Sigmoid colon (tissue), 7 donors: Measurements from ENCODE around the gene STPG1. TPM values are rescaled to one million over a fixed set of nuclear protein-coding genes. Genes with fewer than 3 reads are reported as not detected.

Experiments used
- DNase-seq: peaks from one replicate; pipeline ENCODE4 v3.0.0-alpha.2; 2019
- H3K27ac ChIP-seq, 4 donors: fragments of 200-600 bp; sonication (generic); one replicate each; pipeline ENCODE4 v1.5.1; 2016 to 2019; ENCODE audit warnings: mild to moderate bottlenecking in 1 of 4
- H3K27me3 ChIP-seq, 3 donors: fragments of 200-600 bp; sonication (generic); one replicate each; pipeline ENCODE4 v1.5.1; 2019; ENCODE audit warnings: mild to moderate bottlenecking in 1 of 3
- H3K36me3 ChIP-seq, 4 donors: fragments of 200-600 bp; sonication (generic); one replicate each; pipeline ENCODE4 v1.5.1; 2016 to 2019
- H3K4me1 ChIP-seq, 4 donors: fragments of 200-600 bp; sonication (generic); one replicate each; pipeline ENCODE4 v1.5.1; 2017 to 2019
- H3K4me3 ChIP-seq, 4 donors: fragments of 200-600 bp; sonication (generic); one replicate each; pipeline ENCODE4 v1.5.1; 2017 to 2019; ENCODE audit warnings: mild to moderate bottlenecking in 2 of 4, moderate library complexity in 1 of 4
- H3K9me3 ChIP-seq, 4 donors: fragments of 200-600 bp in 3 of 4; sonication (generic) in 3 of 4; one replicate each; pipeline versions ENCODE4 v1.5.1 to v1.6.1; 2013 to 2019
- CTCF ChIP-seq, 4 experiments: fragments of 450-650 bp in 3 of 4; fragments of 200-600 bp in 1 of 4; IDR thresholded peaks; one replicate each; pipeline ENCODE4 v1.5.1; 2016 to 2019; ENCODE audit warnings: antibody characterized with exemption in 4 of 4, mild to moderate bottlenecking in 3 of 4, moderate library complexity in 2 of 4
- EP300 ChIP-seq, 4 donors: sonication (generic); formaldehyde crosslinking; IDR thresholded peaks; one replicate each; pipeline ENCODE4 v1.6.1; 2017; ENCODE audit warnings: antibody characterized with exemption in 4 of 4
- POLR2A ChIP-seq, 2 donors: fragments of 450-650 bp; IDR thresholded peaks; one replicate each; pipeline ENCODE4 v1.6.1; 2016; ENCODE audit warnings: antibody characterized with exemption in 2 of 2, mild to moderate bottlenecking in 2 of 2, moderate library complexity in 2 of 2
- POLR2AphosphoS5 ChIP-seq, 4 donors: sonication (generic); formaldehyde crosslinking; IDR thresholded peaks; one replicate each; pipeline ENCODE4 v1.6.1; 2017; ENCODE audit warnings: antibody characterized with exemption in 4 of 4
- WGBS, 2 donors: extraction: QIAGEN DNeasy Blood & Tissue Kit; methylation state at CpG; one replicate each; pipeline ENCODE4 v1.1.7; 2013; 5-methylcytosine and 5-hydroxymethylcytosine counted together
- intact Hi-C: fragments of 100-400 bp; cut with DNase I; formaldehyde crosslinking; loops from one replicate; pipeline ENCODE4 v1.15.1; 2023
- polyA plus RNA-seq, 3 donors: library from polyadenylated mRNA; stranded (reverse); fragments of 200-250 nt; gene quantifications; one replicate each; pipeline ENCODE4 v1.2.3, GENCODE V29; 2013
- total RNA-seq, 4 donors: library from RNA; depleted of rRNA; stranded (reverse); fragments of >200 nt; gene quantifications; one replicate each; pipeline ENCODE4 v1.1.0, GENCODE V29; 2016
- donor health status: healthy with polysubstance abuse.
- donor health status: Bipolar disorder and iron deficiency.
- donor health status: healthy.

STPG1 gene
- total and polyA plus RNA-seq, 7 donors: 2.3 to 12.7 (median 4.6) TPM

GRCh38 chr1:24308365-24309015 is 105.1 kb downstream of the STPG1 start:
- H3K36me3 ChIP-seq: no peaks in the 10 kb centered on the region
- no peak overlapping the region for H3K4me3 ChIP-seq
- intact Hi-C loops: no loop called here
- DNase-seq: no peak
- no peak for TF ChIP-seq POLR2A (IDR thresholded peaks at IDR 0.05)
- no peak for TF ChIP-seq EP300 (IDR thresholded peaks at IDR 0.05)
- no peak for TF ChIP-seq CTCF (IDR thresholded peaks at IDR 0.05)
- no peak for TF ChIP-seq POLR2AphosphoS5 (IDR thresholded peaks at IDR 0.05)
- 73 to 85% methylated on average over 7 of the region's 7 CpGs for WGBS, 2 donors
- no peaks in the 10 kb centered on the region for H3K9me3 ChIP-seq
- H3K27me3 ChIP-seq: peaks cover 0 to 6% (median 0%) of the 10 kb centered on the region in 3 donors
- no peak overlapping the region for H3K27ac ChIP-seq
- no peaks in the 10 kb centered on the region for H3K4me1 ChIP-seq

Other genes with a start within 250 kb of the STPG1 start
- gene IFNLR1, start 226.5 kb downstream of the STPG1 start, total RNA-seq: 1 to 10 TPM in 1 of 4 donors, under 1 TPM in 1, not detected in 2; 0.28 to 1.4 TPM
- gene IFNLR1, start 226.5 kb downstream of the STPG1 start, polyA plus RNA-seq: 1 to 10 TPM; 4.2 to 8.7 (median 6.7) TPM
- not detected for gene GRHL3, start 94.4 kb downstream of the STPG1 start, total RNA-seq
- gene GRHL3, start 94.4 kb downstream of the STPG1 start, polyA plus RNA-seq: under 1 TPM in 2 of 3 donors, not detected in 1; 0.23 to 0.63 TPM
- gene NIPAL3, start 2.0 kb upstream of the STPG1 start, total RNA-seq: 10 to 100 TPM; 23.7 to 53.2 (median 42.3) TPM
- gene NIPAL3, start 2.0 kb upstream of the STPG1 start, polyA plus RNA-seq: 10 to 100 TPM in 1 of 3 donors, 1 to 10 TPM in 2; 5.8 to 19.6 (median 7.8) TPM
- 10 to 100 TPM in 2 of 4 donors, 1 to 10 TPM in 2; 4.1 to 19.1 (median 10.7) TPM for gene RCAN3, start 89.1 kb upstream of the STPG1 start, total RNA-seq
- gene RCAN3, start 89.1 kb upstream of the STPG1 start, polyA plus RNA-seq: 10 to 100 TPM in 1 of 3 donors, 1 to 10 TPM in 2; 3.0 to 11.9 (median 5.1) TPM
- not detected for gene NCMAP, start 142.3 kb upstream of the STPG1 start, total RNA-seq
- gene NCMAP, start 142.3 kb upstream of the STPG1 start, polyA plus RNA-seq: 1 to 10 TPM in 1 of 3 donors, under 1 TPM in 2; 0.51 to 1.8 (median 0.60) TPM
- gene SRRM1, start 229.5 kb upstream of the STPG1 start, total RNA-seq: 100 to 1,000 TPM in 1 of 4 donors, 10 to 100 TPM in 3; 81.5 to 171 (median 89.6) TPM
- gene SRRM1, start 229.5 kb upstream of the STPG1 start, polyA plus RNA-seq: 10 to 100 TPM; 19.2 to 51.4 (median 21.7) TPM